GM12891 (cell line): ENCODE measurements around the gene KIAA0040.

Experiments
- POLR2A ChIP-seq: IDR thresholded peaks from 2 replicates; pipeline ENCODE4 v1.6.1; 2011; ENCODE audit warnings: low read depth, low read length, control low read depth
- POLR2AphosphoS5 ChIP-seq: IDR thresholded peaks from 2 replicates; pipeline ENCODE4 v1.6.1; 2011; ENCODE audit warnings: low read depth, low read length, control low read depth
- POU2F2 ChIP-seq: IDR thresholded peaks from 2 replicates; pipeline ENCODE4 v1.6.1; 2011; ENCODE audit warnings: low read depth, mild to moderate bottlenecking, control low read depth, low read length, moderate library complexity

GRCh38 chr1:175128523-175128922 lies 64.1 kb downstream of the KIAA0040 start:
- TF ChIP-seq POLR2AphosphoS5, result no peak
- TF ChIP-seq POU2F2, result no peak
- TF ChIP-seq POLR2A, result no peak
